GM19467 (cell line): Measurements from ENCODE around the gene YDJC.
"Not testable (repeated sequence)": the region's sequence is repeated elsewhere in the genome, so short reads cannot be mapped to it uniquely, and the experiment has no call there.

ENCODE experiments used
- ATAC-seq: cut with Tn5 transposase; IDR thresholded peaks from one replicate; pipeline ENCODE4 v1.9.1; 2021; ENCODE audit warnings: mild to moderate bottlenecking, moderate library complexity; ENCODE audit not compliant: unreplicated experiment

YDJC gene

DNA sequence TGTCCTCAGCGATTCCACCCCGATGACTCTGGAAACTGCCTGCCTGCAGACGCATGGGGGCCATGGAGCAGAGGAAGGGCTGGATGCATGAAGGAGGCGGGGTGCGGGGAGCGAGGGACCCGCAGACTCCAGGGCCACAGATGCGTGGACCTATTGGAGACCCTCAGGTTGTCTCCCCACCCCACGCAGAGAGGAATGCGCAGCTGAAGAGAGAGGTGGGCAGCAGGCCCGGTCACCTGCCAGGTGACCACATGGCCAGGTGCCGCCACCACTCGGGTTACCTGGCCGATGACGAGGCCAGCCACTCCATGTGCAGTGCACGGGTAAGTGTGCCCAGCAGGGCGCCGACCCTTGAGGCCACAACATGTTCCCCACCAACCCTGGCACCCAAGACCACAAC lies 3.1 kb upstream of the YDJC start:
- no peak for ATAC-seq

DNA sequence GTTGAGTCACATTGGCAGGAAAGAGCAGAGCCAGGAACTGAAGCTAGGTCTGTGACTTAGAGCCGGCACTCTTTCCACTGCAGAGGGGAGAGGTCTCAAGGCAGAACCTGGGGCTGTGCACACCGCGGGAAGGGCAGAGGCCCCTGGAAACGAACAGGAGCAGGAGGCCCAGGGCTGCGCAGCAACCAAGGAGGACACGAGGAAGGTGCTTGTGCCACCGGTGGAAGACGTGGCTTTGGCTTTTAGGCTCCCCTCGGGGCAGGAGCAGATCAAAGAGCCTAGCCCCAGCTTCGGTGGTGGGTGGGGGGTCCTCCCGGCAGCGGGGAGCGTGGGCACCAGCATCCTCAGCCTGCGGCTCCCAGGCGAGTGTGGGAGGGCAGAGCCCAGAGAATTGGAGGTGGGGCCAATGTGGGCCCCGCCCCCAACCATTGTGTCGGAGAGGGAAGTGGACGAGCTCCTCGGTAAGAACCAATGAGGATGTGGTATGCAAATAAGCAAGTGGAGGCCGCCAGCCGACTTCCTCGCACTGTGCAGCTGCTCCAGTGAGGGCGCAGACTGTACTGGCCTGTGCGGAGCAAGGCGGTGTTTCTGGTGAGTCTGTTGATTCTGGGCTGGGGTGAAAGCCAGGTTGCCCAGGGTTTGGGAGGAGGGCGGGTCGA lies 2.5 kb upstream of the YDJC start, which contains the start of gene CCDC116:
Gene CCDC116, plus strand, starts transcription at position 524 of the 659 bp plus-strand sequence. CDS start 422 bp downstream, outside the sequence.
- ATAC-seq: no peak

DNA sequence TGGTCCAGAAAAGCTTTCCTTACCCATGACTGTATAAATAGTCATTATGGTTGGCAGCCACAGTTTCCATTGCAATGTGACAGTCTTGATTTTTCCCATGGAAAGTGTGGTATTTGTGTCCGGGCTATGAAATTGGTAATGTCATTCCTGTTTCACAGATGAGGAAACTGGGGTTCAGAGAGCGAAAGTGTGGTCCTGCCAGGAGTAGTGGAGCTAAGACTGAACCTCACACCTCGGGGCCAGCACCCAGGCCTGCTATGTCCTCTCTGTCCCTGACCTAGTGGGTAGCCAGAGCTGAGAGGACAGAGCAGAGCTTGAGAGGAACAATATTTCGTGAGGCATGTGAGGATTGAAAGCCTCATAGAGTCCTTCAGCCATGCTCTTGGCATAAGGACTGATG lies 1.2 kb upstream of the YDJC start:
- ATAC-seq: no peak

DNA sequence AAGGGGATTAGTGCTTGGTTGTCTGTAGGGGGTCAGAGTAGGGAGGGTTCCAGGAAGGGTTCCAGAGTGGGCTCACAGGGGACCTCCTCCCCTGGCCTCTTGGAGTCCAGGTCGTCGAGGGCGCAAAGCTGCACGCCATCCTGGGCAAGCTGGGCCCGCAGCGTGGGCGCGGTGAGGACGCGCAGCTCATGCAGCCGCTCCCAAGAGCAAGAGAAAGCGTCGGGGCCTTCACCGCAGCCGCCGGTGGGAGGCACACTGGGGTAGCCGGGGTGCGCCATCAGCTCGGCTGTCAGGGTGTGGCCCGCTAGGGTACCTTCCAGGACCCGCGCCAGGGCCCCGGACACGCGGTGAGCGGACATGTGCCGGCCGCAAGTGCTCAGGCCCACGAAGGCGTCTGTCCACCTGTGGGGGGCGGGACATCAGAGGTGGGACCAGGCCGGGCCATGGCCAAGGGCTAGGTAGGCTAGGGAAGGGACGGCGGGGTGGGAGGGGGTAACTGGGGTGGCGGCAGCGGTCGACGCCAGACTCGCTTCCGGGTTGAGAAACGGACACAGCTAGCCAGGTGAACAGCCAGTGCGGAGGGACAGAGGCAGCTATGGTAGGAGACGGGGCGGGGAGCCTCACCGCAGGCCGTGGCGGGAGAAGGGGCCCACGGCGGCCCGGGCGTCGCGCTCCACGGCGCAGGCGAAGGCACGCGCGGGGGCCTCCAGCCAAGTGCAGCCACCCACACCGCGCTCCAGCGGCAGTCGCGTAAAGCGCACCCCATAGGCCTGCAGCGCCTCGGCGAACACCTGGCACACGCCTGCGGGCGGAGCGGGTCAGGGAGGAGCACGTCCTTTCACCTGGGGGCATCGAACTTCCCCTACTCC lies 1.2 kb downstream of the YDJC start:
- no peak for ATAC-seq

DNA sequence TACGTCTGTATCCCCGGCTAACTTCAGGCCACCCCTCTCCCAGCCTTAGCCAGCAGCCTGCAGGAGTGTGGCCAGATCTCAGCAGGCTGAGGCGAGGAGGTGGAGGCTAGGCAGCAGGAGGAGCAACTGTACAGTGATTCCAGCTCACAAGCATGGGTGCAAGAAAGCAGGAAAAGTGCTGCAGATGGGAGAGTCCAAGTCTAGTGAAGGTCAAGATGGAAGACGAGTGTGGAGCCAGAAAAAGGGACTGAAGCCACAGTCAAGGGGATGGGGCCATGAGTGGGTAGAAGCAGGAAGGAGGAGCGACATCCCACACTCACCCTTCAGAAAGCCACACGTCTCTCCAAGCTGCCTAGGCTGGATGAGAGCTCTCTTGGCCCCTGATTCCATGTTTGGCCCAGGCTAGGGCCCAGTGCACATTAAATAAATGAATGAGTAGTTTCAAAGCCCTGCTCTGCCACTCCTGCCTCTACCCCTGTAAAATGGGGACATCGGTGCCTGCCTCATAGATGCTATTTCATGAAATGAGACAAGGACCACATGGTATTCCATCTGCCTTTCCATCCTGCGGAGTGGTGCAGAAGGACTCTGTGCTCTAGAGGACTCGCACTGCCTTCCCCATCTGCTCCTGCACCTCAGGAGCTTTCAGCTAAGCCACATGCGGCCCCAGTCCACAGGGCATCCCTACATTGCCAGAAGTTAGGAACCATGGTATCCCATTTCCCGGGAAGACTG lies 2.9 kb downstream of the YDJC start:
- ATAC-seq: no peak

DNA sequence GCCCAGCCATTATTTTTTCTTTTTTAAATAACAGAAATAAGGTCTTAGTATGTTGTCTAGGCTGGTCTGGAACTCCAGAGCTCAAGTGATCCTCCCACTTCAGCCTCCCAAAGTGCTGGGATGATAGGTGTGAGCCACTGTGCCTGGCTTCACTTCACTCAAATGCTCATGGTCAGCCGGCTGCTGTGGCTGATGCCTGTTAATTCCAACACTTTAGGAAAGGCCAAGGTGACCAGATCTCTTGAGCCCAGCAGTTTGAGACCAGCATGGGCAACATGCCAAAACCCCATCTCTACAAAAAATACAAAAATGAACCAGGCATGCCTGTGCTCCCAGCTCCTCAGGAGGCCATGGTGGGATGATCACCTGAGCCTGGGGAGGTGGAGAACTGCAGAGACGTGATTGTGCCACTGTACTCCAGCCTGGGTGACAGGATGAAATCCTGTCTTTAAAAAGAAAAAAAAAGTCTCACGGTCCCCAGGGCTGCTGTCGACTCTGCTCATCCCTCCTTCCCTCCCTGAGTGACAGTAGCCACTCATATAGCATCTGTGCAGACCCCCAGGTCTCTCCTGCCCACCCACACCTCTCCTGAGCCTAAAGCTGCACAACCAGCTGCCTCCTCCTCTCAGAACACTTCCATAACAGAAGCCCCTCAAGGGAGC lies 3.6 kb downstream of the YDJC start:
- no peak for ATAC-seq

DNA sequence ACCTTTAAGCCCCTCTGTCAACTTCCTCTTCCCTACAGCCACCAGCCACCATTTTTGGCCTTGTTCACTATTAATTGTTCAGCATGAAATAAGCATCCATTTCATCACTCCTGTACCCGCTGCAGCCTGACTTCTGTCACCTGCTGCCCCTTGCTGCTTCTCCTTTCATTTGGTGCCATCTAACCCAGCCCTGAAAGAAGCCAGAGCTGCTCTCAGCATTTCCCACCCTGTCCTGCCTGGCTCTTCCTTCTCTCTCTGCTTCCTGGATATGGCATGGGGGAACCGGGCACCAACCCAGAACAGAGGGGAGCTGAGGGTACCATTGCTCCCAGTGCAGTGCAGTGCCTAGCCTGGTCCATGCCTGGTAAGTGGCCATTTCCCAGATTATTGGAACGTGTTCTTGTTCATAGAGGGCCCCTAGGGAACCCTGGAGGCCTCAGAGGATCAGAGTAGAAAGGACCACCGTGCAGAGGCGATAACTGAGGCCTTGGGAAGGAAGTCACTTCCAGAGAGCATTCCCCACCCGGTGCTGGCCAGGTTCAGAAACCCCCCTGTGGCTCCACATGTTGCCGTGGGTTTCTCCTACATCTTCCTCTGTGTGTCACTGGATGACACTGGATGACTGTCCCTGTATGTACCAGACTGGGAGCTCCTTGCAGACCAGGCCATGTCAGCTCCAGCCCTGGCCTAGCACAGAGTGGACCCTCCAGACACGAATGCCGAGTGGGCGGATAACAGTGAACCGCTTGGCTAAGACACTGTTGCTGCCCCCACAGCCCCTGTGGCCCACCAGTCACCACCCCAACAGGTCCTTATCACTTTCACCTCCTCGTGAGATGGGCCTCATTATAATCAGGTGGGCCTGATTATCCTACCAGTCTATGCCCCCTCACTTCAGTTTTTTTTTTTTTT lies 4.7 kb downstream of the YDJC start:
- ATAC-seq: no peak

DNA sequence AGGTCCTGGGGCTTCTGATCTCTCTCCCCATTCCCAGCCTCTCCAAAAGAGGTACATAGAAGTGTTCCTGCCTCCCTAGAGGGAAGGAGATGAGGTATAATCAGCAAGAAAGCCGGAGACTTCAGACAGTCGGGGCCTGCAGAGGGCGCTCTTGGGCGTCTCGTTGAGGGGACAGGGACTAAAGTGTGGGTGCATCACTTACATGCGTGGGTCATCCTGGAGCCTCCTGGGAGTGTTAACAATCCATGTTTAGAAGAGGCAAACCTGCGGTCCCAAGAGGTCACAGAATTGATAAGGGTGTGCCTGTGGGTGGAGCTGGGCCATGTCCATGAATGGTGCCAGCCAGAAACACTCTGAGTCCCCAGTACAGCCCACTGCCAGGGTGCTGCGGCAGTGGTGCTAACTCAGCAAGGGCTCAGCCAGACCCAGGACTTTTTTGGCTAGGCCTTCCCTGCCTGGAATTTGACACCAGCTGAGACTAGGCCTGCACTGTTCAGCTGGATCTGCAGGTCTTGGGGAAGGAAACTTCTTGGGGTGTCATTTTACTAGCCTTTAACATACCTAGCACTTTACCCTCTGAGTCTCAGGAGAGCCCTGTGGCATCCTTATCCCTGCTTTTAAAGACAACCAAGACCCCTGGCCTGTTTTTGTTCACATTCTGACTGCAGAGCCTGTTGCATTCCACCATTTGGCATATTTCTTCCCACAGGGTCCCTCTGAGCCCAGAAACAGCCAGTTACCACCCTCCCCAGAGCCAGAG lies 5.5 kb downstream of the YDJC start:
- no peak for ATAC-seq

DNA sequence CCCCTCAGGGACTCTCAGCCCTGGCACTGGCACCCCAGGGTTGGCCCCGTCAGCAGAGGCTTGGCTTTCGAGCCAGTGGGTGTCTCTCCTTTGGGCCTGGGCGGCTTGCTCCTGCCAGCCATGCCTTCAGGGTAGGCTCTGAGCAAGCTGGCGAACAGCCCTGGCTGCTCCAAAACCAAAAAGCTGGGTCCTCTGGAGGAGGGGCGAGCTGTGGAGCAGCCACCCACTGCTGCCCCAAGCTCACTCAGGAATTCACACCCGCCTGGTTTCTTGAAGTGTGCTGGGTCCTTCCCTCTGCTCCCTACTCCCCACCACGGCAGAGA lies 6.2 kb downstream of the YDJC start:
- ATAC-seq: no peak

DNA sequence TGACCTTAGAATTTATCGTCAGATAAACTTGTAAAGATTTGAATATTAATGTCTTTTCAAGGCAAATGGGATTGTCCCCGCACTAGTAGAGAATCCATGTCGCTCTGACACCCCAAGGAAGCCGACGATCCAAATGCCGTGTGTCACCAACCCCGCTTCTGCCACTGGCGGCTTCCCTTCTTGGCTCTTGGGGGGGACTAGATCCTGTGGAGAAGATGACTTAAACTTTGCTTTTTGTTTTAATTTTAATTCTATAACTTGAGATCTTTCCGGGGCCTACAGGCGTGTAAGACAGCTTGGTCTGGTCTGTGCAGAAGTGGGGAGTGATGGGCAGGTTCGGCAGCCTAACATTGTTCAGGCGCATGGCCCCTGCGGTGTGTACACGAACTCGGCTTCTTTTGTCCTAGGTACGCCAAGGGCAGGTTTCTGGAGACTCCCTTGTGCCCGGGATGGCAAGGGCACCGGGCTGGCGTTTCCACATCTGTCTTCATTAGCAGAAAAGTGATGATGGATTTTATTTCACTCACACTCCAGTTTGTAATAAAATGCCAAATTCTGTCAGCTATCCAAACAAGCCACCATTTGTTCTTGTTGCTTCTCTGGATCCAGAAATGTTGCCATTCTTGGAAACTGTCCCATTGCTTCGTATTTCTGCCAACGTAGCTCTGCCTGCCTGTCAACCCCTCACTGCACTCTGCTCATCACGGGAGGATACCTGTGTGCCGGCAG lies 6.7 kb downstream of the YDJC start:
- no peak for ATAC-seq

DNA sequence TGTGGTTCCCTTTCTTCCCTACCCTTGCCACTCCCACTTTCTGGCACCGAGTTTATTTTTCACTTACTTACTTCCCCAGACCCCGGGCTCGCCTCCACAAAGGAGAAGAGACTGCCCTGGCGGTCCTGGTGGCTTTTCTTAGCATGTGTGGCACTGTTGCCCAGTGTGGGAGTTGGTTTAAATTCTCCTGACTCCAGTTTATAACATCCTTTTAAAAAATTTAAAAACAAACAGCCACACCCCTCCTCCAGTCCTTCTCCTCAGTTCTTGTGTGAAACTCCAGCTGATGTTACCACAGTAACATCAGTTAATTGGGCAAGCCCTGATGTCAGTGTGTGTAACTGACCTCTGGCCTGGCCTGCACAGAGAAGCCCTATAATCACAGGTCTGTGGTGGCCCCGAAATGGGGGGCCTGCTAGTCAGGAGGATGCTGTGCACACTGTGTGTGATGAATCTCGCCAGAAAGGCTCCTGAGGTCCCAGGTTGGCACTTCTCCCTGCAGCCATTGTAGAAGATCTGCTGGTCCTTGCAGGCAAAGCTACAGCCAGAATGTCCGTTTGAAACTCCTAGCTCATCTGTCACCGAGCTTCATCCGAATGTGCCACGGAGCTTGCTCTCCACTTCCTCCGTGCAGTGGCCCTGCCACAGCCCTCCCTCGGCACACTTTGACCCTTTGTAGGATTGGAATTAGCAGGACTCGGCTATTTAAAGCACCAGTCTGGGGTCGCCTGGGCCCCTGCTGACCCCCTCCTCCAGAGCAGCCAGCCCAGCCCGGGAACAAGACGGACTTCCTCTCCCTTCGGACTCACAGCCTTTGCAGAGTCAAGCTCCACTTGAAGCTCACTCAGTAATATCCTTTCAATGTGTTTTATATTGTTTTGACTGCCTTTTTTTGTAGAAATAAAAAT lies 7.6 kb downstream of the YDJC start:
- no peak for ATAC-seq

DNA sequence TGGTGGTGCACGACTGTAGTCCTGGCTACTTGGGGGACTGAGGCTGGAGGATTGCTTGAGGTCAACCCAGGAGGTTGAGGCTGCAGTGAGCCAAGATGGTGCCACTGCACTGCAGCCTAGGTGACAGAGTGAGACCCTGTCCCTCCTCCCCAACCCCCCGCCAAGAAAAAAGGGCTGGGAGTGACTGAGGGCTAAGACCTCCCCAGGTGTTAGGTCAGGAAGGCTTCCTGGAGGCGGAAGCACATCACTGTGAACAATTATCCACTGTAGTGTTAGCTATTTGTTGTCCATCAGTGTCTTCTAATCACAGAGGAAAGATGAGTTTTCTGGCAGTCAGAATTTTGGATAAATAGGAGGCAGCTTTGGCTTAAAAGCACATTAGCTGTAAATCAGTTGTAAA lies 8.8 kb downstream of the YDJC start:
- no peak for ATAC-seq

DNA sequence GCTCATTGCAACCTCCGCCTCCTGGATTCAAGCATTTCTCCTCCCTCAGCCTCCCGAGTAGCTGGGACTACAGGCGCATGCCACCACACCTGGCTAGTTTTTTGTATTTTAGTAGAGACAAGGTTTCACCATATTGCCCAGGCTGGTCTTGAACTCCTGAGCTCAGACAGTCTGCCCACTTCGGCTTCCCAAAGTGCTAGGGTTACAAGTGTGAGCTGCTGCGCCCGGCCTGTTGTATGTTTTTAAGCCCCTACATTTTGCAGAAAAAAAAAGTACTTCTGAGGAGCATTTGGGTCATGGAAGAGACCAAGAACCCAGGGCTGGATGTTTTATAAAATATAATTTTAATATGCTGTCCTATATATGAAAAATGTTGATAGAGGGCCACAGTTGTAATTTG lies 12.5 kb downstream of the YDJC start:
- ATAC-seq: not testable (repeated sequence)

DNA sequence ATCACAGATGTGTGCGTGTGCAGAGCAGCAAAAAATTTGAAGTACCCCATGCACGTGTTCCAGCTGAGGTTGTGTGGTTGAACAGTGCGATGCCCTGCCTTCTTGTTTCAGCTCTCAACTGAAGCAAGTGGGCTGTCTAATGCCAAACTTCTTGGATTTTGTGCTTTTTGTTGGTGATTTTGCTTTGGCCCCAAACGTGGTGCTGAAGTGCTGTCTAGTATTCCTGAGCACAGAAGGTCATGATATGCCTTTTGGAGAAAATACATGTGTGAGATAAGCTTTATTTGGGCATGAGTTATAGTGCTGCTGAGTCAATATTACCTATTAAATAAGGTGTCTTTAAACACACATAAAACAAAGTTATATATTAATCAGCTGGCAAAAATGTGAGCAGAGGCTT lies 14.1 kb downstream of the YDJC start:
- ATAC-seq: no peak

DNA sequence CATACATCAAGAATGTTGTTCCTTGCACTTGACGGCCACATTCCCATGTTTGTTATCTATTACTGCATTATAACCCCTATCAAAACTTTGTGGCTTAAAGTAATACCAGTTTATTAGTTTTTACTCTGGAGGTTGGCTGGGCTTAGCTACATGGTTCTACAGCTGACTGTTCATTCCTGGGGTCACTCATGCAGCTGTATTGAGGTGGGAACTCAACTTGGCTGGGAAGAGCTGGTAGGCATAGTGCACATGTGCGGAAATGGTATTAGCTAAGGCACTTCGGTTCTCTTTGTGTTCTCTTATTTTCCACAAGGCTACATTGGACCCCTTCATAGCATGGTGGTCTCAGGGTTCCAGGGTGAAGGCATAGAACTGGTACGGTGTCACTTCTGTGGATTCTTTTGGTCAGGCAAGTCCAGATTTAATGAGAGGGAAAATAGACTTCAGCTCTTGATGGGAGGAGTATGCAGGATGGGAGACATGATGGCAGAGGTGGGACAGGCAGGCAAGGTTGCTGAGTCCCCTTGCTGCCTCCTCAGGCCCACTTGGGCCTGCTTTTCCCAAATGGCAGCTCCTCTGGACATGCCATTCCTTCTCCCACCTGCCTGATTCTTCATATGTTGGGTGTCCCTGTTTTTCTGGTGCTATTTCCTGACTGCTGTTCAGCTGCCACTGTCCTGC lies 16.1 kb downstream of the YDJC start:
- no peak for ATAC-seq

DNA sequence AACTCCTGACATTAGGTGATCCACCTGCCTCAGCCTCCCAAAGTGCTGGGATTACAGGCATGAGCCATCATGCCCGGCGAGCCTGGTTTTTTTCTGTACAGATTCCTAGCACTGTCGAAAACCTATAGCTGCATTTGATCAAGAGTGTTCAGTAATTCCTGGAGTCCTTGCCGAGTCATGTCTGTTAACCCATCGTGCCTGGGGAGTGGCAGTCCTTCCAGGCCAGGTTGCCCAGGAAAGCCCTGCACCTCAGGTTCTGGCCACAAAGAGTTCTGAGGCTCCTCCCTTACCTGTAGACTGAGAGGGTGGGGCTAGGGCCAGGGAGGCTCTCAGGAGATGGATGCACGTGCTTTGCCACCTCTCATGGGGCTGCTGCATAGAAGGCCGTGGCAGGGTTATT lies 17.0 kb downstream of the YDJC start:
- no peak for ATAC-seq
